ENCODE results near the gene SLIT3. TPM values are rescaled to one million over a fixed set of nuclear protein-coding genes. Genes with fewer than 3 reads are reported as not detected.

The SLIT3 gene
- total and polyA plus RNA-seq, 10 of the 15 experiments (the other 5 are each of a cell fraction or from before 2014, with no cell fraction given): 0.05 TPM; not detected in 9

DNA sequence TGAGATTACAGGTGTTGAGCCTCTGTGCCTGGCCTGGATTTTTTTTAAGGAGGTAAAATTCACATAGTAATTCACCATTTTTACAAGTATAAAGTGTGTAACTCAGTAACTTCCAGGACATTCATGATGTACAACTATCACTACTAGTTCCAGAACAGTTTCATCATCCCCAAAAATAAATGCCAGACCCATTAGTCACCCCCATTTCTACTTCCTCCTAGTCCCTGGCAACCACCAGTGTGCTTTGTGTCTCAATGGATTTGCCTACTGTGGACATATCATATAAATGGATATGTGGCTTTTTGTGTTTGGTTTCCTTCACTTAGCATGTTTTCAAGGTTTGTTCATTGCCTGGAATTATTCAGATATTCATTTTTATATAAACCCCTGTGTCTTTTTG, 649.3 kb downstream of the SLIT3 start:
- H3K4me2 ChIP-seq (ENCODE audit: control insufficient read depth, insufficient read depth): no peak overlapping the region
- H3K27ac ChIP-seq (ENCODE audit: control insufficient read depth, insufficient read depth): no peak overlapping the region
- no peaks in the 10 kb centered on the region for H3K4me1 ChIP-seq (ENCODE audit: control insufficient read depth, insufficient read depth, low read length)
- H3K9me3 ChIP-seq (replicated peaks; ENCODE audit: control insufficient read depth, insufficient read depth, low read length): no peaks in the 10 kb centered on the region
- in situ Hi-C loops (cut with MboI) (no loop called here), intact Hi-C loops (cut with micrococcal nuclease; ENCODE audit: unreplicated experiment) (no loop called here)
- CTCF ChIA-PET: no interaction called here
- no peak overlapping the region for H3K9ac ChIP-seq (ENCODE audit: control insufficient read depth, insufficient read depth, low read length)
- H3K79me2 ChIP-seq (ENCODE audit: control insufficient read depth, insufficient read depth, low read length): no peaks in the 10 kb centered on the region
- POLR2A ChIA-PET: no interaction called here
- H4K20me1 ChIP-seq (ENCODE audit: control insufficient read depth, insufficient read depth): no peaks in the 10 kb centered on the region
- H2AFZ ChIP-seq (ENCODE audit: control insufficient read depth, low read depth, low read length): no peak overlapping the region
- no peak overlapping the region for H3K4me3 ChIP-seq
- FAIRE-seq (no peak), DNase-seq (ENCODE audit: low read depth, low spot score) (no peak), ATAC-seq (no peak)
- TF ChIP-seq TCF12 (IDR thresholded peaks at IDR 0.05; ENCODE audit: low read depth, low read length): no peak
- no peak for TF ChIP-seq TARDBP (IDR thresholded peaks at IDR 0.05; ENCODE audit: borderline replicate concordance)
- TF ChIP-seq, protein P1, sequence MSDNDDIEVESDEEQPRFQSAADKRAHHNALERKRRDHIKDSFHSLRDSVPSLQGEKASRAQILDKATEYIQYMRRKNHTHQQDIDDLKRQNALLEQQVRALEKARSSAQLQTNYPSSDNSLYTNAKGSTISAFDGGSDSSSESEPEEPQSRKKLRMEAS (IDR thresholded peaks at IDR 0.05; ENCODE audit: low read depth, low read length): no peak
- TF ChIP-seq POLR2AphosphoS5 (IDR thresholded peaks at IDR 0.05; ENCODE audit: low read length): no peak
- TF ChIP-seq PAX5 (IDR thresholded peaks at IDR 0.05; ENCODE audit: borderline replicate concordance, low read depth, low read length): no peak
- no peak for TF ChIP-seq MXI1 (IDR thresholded peaks at IDR 0.05; ENCODE audit: low read depth, low read length)
- TF ChIP-seq, protein P2, sequence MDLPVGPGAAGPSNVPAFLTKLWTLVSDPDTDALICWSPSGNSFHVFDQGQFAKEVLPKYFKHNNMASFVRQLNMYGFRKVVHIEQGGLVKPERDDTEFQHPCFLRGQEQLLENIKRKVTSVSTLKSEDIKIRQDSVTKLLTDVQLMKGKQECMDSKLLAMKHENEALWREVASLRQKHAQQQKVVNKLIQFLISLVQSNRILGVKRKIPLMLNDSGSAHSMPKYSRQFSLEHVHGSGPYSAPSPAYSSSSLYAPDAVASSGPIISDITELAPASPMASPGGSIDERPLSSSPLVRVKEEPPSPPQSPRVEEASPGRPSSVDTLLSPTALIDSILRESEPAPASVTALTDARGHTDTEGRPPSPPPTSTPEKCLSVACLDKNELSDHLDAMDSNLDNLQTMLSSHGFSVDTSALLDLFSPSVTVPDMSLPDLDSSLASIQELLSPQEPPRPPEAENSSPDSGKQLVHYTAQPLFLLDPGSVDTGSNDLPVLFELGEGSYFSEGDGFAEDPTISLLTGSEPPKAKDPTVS (IDR thresholded peaks at IDR 0.05; ENCODE audit: low read depth, low read length): no peak
- no peak for TF ChIP-seq EGR1 (IDR thresholded peaks at IDR 0.05; ENCODE audit: borderline replicate concordance in 1 of 2, low read depth in 2 of 2, low read length in 2 of 2)
- TF ChIP-seq, protein P3, sequence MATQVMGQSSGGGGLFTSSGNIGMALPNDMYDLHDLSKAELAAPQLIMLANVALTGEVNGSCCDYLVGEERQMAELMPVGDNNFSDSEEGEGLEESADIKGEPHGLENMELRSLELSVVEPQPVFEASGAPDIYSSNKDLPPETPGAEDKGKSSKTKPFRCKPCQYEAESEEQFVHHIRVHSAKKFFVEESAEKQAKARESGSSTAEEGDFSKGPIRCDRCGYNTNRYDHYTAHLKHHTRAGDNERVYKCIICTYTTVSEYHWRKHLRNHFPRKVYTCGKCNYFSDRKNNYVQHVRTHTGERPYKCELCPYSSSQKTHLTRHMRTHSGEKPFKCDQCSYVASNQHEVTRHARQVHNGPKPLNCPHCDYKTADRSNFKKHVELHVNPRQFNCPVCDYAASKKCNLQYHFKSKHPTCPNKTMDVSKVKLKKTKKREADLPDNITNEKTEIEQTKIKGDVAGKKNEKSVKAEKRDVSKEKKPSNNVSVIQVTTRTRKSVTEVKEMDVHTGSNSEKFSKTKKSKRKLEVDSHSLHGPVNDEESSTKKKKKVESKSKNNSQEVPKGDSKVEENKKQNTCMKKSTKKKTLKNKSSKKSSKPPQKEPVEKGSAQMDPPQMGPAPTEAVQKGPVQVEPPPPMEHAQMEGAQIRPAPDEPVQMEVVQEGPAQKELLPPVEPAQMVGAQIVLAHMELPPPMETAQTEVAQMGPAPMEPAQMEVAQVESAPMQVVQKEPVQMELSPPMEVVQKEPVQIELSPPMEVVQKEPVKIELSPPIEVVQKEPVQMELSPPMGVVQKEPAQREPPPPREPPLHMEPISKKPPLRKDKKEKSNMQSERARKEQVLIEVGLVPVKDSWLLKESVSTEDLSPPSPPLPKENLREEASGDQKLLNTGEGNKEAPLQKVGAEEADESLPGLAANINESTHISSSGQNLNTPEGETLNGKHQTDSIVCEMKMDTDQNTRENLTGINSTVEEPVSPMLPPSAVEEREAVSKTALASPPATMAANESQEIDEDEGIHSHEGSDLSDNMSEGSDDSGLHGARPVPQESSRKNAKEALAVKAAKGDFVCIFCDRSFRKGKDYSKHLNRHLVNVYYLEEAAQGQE (IDR thresholded peaks at IDR 0.05; ENCODE audit: low read depth, low read length): no peak
- no peak for TF ChIP-seq ZNF217 (IDR thresholded peaks at IDR 0.05)
- TF ChIP-seq, protein P4, sequence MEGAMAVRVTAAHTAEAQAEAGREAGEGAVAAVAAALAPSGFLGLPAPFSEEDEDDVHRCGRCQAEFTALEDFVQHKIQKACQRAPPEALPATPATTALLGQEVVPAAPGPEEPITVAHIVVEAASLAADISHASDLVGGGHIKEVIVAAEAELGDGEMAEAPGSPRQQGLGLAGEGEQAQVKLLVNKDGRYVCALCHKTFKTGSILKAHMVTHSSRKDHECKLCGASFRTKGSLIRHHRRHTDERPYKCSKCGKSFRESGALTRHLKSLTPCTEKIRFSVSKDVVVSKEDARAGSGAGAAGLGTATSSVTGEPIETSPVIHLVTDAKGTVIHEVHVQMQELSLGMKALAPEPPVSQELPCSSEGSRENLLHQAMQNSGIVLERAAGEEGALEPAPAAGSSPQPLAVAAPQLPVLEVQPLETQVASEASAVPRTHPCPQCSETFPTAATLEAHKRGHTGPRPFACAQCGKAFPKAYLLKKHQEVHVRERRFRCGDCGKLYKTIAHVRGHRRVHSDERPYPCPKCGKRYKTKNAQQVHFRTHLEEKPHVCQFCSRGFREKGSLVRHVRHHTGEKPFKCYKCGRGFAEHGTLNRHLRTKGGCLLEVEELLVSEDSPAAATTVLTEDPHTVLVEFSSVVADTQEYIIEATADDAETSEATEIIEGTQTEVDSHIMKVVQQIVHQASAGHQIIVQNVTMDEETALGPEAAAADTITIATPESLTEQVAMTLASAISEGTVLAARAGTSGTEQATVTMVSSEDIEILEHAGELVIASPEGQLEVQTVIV (IDR thresholded peaks at IDR 0.05; ENCODE audit: borderline replicate concordance, partially characterized antibody): no peak
- SMC1A ChIA-PET (ENCODE audit: uncharacterized antibody, unreplicated experiment): no interaction called here
- H3K36me3 ChIP-seq (ENCODE audit: control insufficient read depth in 2 of 2, insufficient read depth in 2 of 2, low read length in 1 of 2): no peaks in the 10 kb centered on the region
- H3K27me3 ChIP-seq (replicated peaks in 1 of 2; ENCODE audit: control insufficient read depth in 2 of 2, insufficient read depth in 2 of 2, low read length in 1 of 2): no peaks in the 10 kb centered on the region
- no TSS peak for BruUV-seq (replicated peaks)
- RAD21 ChIA-PET (ENCODE audit: unreplicated experiment): no interaction called here
